WERI-Rb-1 (cell line): ENCODE data around the gene CUX1.
"Not testable (repeated sequence)": the region's sequence is repeated elsewhere in the genome, so short reads cannot be mapped to it uniquely, and the experiment has no call there.

Experiments
- DNase-seq: peaks from one replicate; pipeline ENCODE4 v3.0.0-alpha.2; 2020
- H3K27ac ChIP-seq: fragments of 250-450 bp; sonication (Bioruptor Pico); 2 replicates; pipeline ENCODE4 v1.5.1; 2020; ENCODE audit warnings: mild to moderate bottlenecking, moderate library complexity
- H3K27me3 ChIP-seq: fragments of 250-450 bp; sonication (Bioruptor Pico); 2 replicates; pipeline ENCODE4 v1.5.1; 2021; ENCODE audit warnings: mild to moderate bottlenecking, low read depth, moderate library complexity; ENCODE audit not compliant: insufficient read depth, severe bottlenecking
- H3K36me3 ChIP-seq: fragments of 250-450 bp; sonication (Bioruptor Pico); 2 replicates; pipeline ENCODE4 v1.5.1; 2020; ENCODE audit warnings: mild to moderate bottlenecking, moderate library complexity
- H3K4me3 ChIP-seq: 2 replicates; pipeline ENCODE4 v1.5.1; 2011; ENCODE audit warnings: low read depth, mild to moderate bottlenecking, control low read depth, low read length
- H3K9me3 ChIP-seq: fragments of 250-450 bp; sonication (Bioruptor Pico); 2 replicates; pipeline ENCODE4 v1.5.1; 2021; ENCODE audit warnings: mild to moderate bottlenecking, moderate library complexity; ENCODE audit not compliant: severe bottlenecking
- CTCF ChIP-seq: IDR thresholded peaks from 2 replicates; pipeline ENCODE4 v1.5.1; 2011; ENCODE audit warnings: low read depth, mild to moderate bottlenecking, control low read depth, inconsistent platforms, low read length

Gene CUX1

GRCh38 chr7:102021841-102022618, 204.6 kb downstream of the CUX1 start:
- TF ChIP-seq CTCF, result no peak
- DNase-seq, result no peak
- Histone ChIP-seq H3K36me3 (no peaks in the 10 kb centered on the region), H3K27me3 (no peaks in the 10 kb centered on the region), H3K27ac (no peak overlapping the region), H3K9me3 (no peaks in the 10 kb centered on the region), H3K4me3 (no peak overlapping the region)

GRCh38 chr7:102024005-102024768, 206.8 kb downstream of the CUX1 start:
- H3K4me3 ChIP-seq, result no peak overlapping the region
- no peak overlapping the region for H3K27ac ChIP-seq
- H3K9me3 ChIP-seq, result no peaks in the 10 kb centered on the region
- H3K27me3 ChIP-seq, result no peaks in the 10 kb centered on the region
- H3K36me3 ChIP-seq, result peaks cover 9% of the 10 kb centered on the region
- TF ChIP-seq CTCF, result no peak
- no peak for DNase-seq

DNA sequence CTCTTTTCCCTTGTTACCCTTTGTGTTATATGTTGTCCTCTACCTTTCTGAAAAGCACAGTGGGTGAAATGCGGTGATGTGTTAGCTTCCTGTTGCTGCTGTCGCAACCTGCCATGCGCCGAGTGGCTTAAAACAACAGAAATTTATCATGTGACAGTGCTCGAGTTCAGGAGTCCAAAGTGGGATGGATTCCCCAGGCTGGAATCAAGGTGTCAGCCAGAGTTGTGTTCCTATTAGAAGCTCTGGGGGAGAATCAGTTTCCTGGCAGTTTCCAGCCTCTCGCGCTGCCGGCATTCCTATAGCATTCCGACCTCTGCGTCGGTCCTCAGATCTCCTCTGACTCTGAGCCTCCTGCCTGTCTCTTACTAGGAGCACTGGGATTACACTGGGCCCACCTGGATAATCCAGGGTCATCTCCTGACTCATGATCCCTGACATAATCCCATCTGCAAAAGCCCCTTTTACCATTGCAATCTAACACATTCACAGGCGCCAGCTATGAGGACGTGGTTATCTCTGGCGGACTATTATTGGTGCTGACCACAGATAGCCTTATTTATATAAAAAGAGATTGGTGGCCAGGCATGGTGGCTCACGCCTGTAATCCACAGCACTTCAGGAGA, 207.5 kb downstream of the CUX1 start:
- Histone ChIP-seq H3K4me3 (no peak overlapping the region), H3K36me3 (peaks cover 12% of the 10 kb centered on the region), H3K27ac (no peak overlapping the region), H3K9me3 (no peaks in the 10 kb centered on the region), H3K27me3 (no peaks in the 10 kb centered on the region)
- TF ChIP-seq CTCF, result no peak
- DNase-seq, result peak; percentile 58

- H3K9me3 ChIP-seq, H3K4me3 ChIP-seq, H3K27ac ChIP-seq, DNase-seq, H3K27me3 ChIP-seq: not testable (repeated sequence)
- peaks cover 12% of the 10 kb centered on the region for H3K36me3 ChIP-seq
Observed at GRCh38 chr7:102025777-102026176, 208.4 kb downstream of the CUX1 start.

- Histone ChIP-seq H3K27ac (no peak overlapping the region), H3K9me3 (no peaks in the 10 kb centered on the region), H3K36me3 (peaks cover 12% of the 10 kb centered on the region), H3K27me3 (no peaks in the 10 kb centered on the region), H3K4me3 (no peak overlapping the region)
- no peak for DNase-seq
- no peak for TF ChIP-seq CTCF
Observed at GRCh38 chr7:102028206-102028826, 210.9 kb downstream of the CUX1 start.

DNA sequence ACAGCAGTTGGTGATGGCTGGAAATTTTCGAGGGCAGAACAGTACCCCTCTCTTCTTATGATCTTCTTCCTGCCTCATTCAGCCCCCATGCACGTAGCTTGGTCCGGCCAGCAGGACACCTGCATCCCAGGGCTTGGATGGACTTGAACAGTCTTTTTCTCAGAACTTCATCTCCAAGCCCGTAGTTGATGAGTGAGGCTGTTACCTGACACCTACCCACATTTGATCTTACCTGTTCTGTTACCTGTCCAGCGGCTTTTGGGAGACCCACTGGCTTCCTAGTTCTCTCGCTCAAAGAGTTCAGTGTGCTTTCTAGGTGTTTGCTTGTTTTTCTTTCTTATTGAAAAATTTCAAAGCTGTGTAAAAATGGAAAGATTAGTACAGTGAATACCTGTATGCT, 212.2 kb downstream of the CUX1 start:
- TF ChIP-seq CTCF, result no peak
- no peak for DNase-seq
- H3K4me3 ChIP-seq, result no peak overlapping the region
- no peaks in the 10 kb centered on the region for H3K9me3 ChIP-seq
- peaks cover 12% of the 10 kb centered on the region for H3K36me3 ChIP-seq
- H3K27me3 ChIP-seq, result no peaks in the 10 kb centered on the region
- no peak overlapping the region for H3K27ac ChIP-seq
